Right atrium auricular region (tissue), 2 donors: Measurements from ENCODE around the gene CD40. TPM values are rescaled to one million over a fixed set of nuclear protein-coding genes. Genes with fewer than 3 reads are reported as not detected.

Experiments used
- DNase-seq: peaks from one replicate; pipeline ENCODE4 v3.0.0-alpha.2; 2019; ENCODE audit warnings: low spot score
- H3K27ac ChIP-seq, 2 donors: fragments of 200-600 bp; sonication (generic); 1 replicate in 1 of 2; 2 replicates in 1 of 2; pipeline ENCODE4 v1.5.1; 2016 to 2019
- H3K27me3 ChIP-seq, 2 donors: fragments of 200-600 bp; sonication (generic); one replicate each; pipeline versions ENCODE4 v1.5.1 to v1.6.0; 2017 to 2019
- H3K36me3 ChIP-seq: fragments of 200-600 bp; sonication (generic); one replicate; pipeline ENCODE4 v1.5.1; 2016
- H3K4me1 ChIP-seq, 2 donors: fragments of 200-600 bp; sonication (generic); one replicate each; pipeline versions ENCODE4 v1.5.1 to v1.6.0; 2017 to 2019
- H3K4me3 ChIP-seq, 2 donors: fragments of 200-600 bp; sonication (generic); 1 replicate in 1 of 2; 2 replicates in 1 of 2; pipeline ENCODE4 v1.5.1; 2017 to 2019; ENCODE audit warnings: mild to moderate bottlenecking in 1 of 2, moderate library complexity in 1 of 2
- H3K9me3 ChIP-seq, 2 donors: fragments of 200-600 bp; sonication (generic); one replicate each; pipeline ENCODE4 v1.5.1; 2019
- CTCF ChIP-seq, 2 donors: fragments of 200-600 bp; sonication (generic); IDR thresholded peaks; one replicate each; pipeline ENCODE4 v1.5.1; 2019; ENCODE audit warnings: antibody characterized with exemption in 2 of 2
- total RNA-seq, 2 donors: library from RNA; depleted of rRNA; stranded (reverse); fragments of >200 nt; gene quantifications; one replicate each; pipeline ENCODE4 v1.1.0, GENCODE V29; 2016

The CD40 gene
- total RNA-seq, 2 donors from 2014 or later: 9.6 to 14.9 TPM

- Histone ChIP-seq H3K4me3 (no peak overlapping the region), H3K27me3 (no peaks in the 10 kb centered on the region), H3K4me1 (peaks cover 0 to 18% of the 10 kb centered on the region in 2 donors), H3K27ac (no peak overlapping the region), H3K9me3 (no peaks in the 10 kb centered on the region), H3K36me3 (no peaks in the 10 kb centered on the region)
- TF ChIP-seq CTCF (IDR thresholded peaks at IDR 0.05): peak; percentile 77 to 90
- DNase-seq: peak; percentile 66
Measured at GRCh38 chr20:46132705-46133120, 14.6 kb downstream of the CD40 start.

GRCh38 chr20:46133886-46134654 is 16.0 kb downstream of the CD40 start:
- TF ChIP-seq CTCF (IDR thresholded peaks at IDR 0.05): no peak
- DNase-seq: no peak
- Histone ChIP-seq H3K27ac (no peak overlapping the region), H3K4me3 (no peak overlapping the region), H3K9me3 (no peaks in the 10 kb centered on the region), H3K36me3 (no peaks in the 10 kb centered on the region), H3K4me1 (peaks cover 0 to 18% of the 10 kb centered on the region in 2 donors), H3K27me3 (no peaks in the 10 kb centered on the region)

GRCh38 chr20:46134716-46135115 is 16.6 kb downstream of the CD40 start:
- Histone ChIP-seq H3K9me3 (no peaks in the 10 kb centered on the region), H3K4me1 (peaks cover 0 to 17% of the 10 kb centered on the region in 2 donors), H3K36me3 (no peaks in the 10 kb centered on the region), H3K4me3 (no peak overlapping the region), H3K27me3 (no peaks in the 10 kb centered on the region), H3K27ac (no peak overlapping the region)
- no peak for TF ChIP-seq CTCF (IDR thresholded peaks at IDR 0.05)
- no peak for DNase-seq

GRCh38 chr20:46135856-46136633 is 17.9 kb downstream of the CD40 start:
- no peak overlapping the region for H3K4me3 ChIP-seq
- no peak for DNase-seq
- peaks cover 0 to 5% of the 10 kb centered on the region in 2 donors for H3K27me3 ChIP-seq
- no peaks in the 10 kb centered on the region for H3K9me3 ChIP-seq
- no peak overlapping the region for H3K27ac ChIP-seq
- TF ChIP-seq CTCF (IDR thresholded peaks at IDR 0.05): no peak
- peaks cover 0 to 8% of the 10 kb centered on the region in 2 donors for H3K4me1 ChIP-seq
- no peaks in the 10 kb centered on the region for H3K36me3 ChIP-seq

- no peak overlapping the region for H3K4me3 ChIP-seq
- no peak for TF ChIP-seq CTCF (IDR thresholded peaks at IDR 0.05)
- H3K9me3 ChIP-seq: no peaks in the 10 kb centered on the region
- no peaks in the 10 kb centered on the region for H3K36me3 ChIP-seq
- DNase-seq: no peak
- H3K27ac ChIP-seq: no peak overlapping the region
- peaks cover 0 to 1% of the 10 kb centered on the region in 2 donors for H3K4me1 ChIP-seq
- peaks cover 0 to 5% of the 10 kb centered on the region in 2 donors for H3K27me3 ChIP-seq
Measured at GRCh38 chr20:46137816-46138215, 19.7 kb downstream of the CD40 start.
